Activated CD8-positive, alpha-beta memory T cell treated with anti-CD3 and anti-CD28 coated beads, Interleukin-2, amount 10 ng/mL, durations not matched to agents 7 days and 5 days (primary cell): ENCODE measurements around the gene OR2C3. TPM values are rescaled to one million over a fixed set of nuclear protein-coding genes. Genes with fewer than 3 reads are reported as not detected.
"Not testable (repeated sequence)": the region's sequence is repeated elsewhere in the genome, so short reads cannot be mapped to it uniquely, and the experiment has no call there.

Source experiments
- ATAC-seq: fragments of 150-1000 bp; cut with Tn5 transposase; one replicate; pipeline ENCODE4 v1.10.0; 2021; ENCODE audit warnings: moderate library complexity
- CTCF ChIA-PET: fragments of 350-600 bp; sonication (Branson Sonifier 250); formaldehyde crosslinking; loops from one replicate; lab custom pipeline; 2021; ENCODE audit warnings: antibody characterized with exemption; lab: Charles Lee
- DNase-seq: peaks from one replicate; pipeline ENCODE4 v3.0.0-alpha.2; 2020
- H3K27ac Mint-ChIP-seq: one replicate; pipeline ENCODE4 v1.8.0; 2021; ENCODE audit warnings: mild to moderate bottlenecking, mixed read lengths
- H3K27me3 Mint-ChIP-seq: one replicate; pipeline ENCODE4 v1.8.0; 2021; ENCODE audit warnings: mixed read lengths
- H3K36me3 Mint-ChIP-seq: one replicate; pipeline ENCODE4 v1.8.0; 2021; ENCODE audit warnings: mild to moderate bottlenecking, mixed read lengths
- H3K4me1 Mint-ChIP-seq: one replicate; pipeline ENCODE4 v1.8.0; 2021; ENCODE audit warnings: mixed read lengths
- H3K4me3 Mint-ChIP-seq: one replicate; pipeline ENCODE4 v1.8.0; 2021; ENCODE audit warnings: mild to moderate bottlenecking, moderate library complexity, mixed read lengths
- H3K9me3 Mint-ChIP-seq: one replicate; pipeline ENCODE4 v1.8.0; 2022; ENCODE audit warnings: low read depth, mixed read lengths
- total RNA-seq, 2 experiments: library from RNA; stranded (reverse); gene quantifications; one replicate each; pipeline ENCODE4 v1.2.3, GENCODE V29; 2021

Gene OR2C3
- total RNA-seq, 2 experiments from 2014 or later = not detected

GRCh38 chr1:247539215-247539614 is 3.0 kb upstream of the OR2C3 start:
- ATAC-seq = no peak
- peaks cover 6% of the 10 kb centered on the region for H3K27me3 Mint-ChIP-seq
- H3K4me1 Mint-ChIP-seq = no peaks in the 10 kb centered on the region
- H3K36me3 Mint-ChIP-seq = no peaks in the 10 kb centered on the region
- no peak overlapping the region for H3K4me3 Mint-ChIP-seq
- CTCF ChIA-PET = interaction anchor here (1.1 kb wide), 1 partner anchor 166 kb away, joined by 3 read pairs; no protein-coding TSS in a partner anchor
- H3K9me3 Mint-ChIP-seq = no peaks in the 10 kb centered on the region
- H3K27ac Mint-ChIP-seq = no peak overlapping the region
- DNase-seq = no peak

GRCh38 chr1:247538561-247538960 is 2.3 kb upstream of the OR2C3 start:
- H3K9me3 Mint-ChIP-seq = no peaks in the 10 kb centered on the region
- no peak overlapping the region for H3K27ac Mint-ChIP-seq
- H3K4me1 Mint-ChIP-seq = no peaks in the 10 kb centered on the region
- no peak for ATAC-seq
- CTCF ChIA-PET = interaction anchor here (1.1 kb wide), 1 partner anchor 166 kb away, joined by 3 read pairs; no protein-coding TSS in a partner anchor
- no peak for DNase-seq
- peaks cover 6% of the 10 kb centered on the region for H3K27me3 Mint-ChIP-seq
- H3K4me3 Mint-ChIP-seq = no peak overlapping the region
- no peaks in the 10 kb centered on the region for H3K36me3 Mint-ChIP-seq

- no peaks in the 10 kb centered on the region for H3K36me3 Mint-ChIP-seq
- H3K27me3 Mint-ChIP-seq = peaks cover 2% of the 10 kb centered on the region
- H3K9me3 Mint-ChIP-seq = no peaks in the 10 kb centered on the region
- no peak overlapping the region for H3K27ac Mint-ChIP-seq
- no peak for ATAC-seq
- H3K4me1 Mint-ChIP-seq = no peaks in the 10 kb centered on the region
- H3K4me3 Mint-ChIP-seq = no peak overlapping the region
- CTCF ChIA-PET = no interaction called here
- no peak for DNase-seq
Observed at GRCh38 chr1:247535402-247535801, 838 bp downstream of the OR2C3 start.

- Mint-ChIP-seq H3K4me1 (no peaks in the 10 kb centered on the region), H3K27me3 (peaks cover 7% of the 10 kb centered on the region), H3K9me3 (no peaks in the 10 kb centered on the region), H3K4me3 (no peak overlapping the region), H3K27ac (no peak overlapping the region), H3K36me3 (no peaks in the 10 kb centered on the region)
- CTCF ChIA-PET = no interaction called here
- ATAC-seq = no peak
- no peak for DNase-seq
Observed at GRCh38 chr1:247531937-247532336, 4.3 kb downstream of the OR2C3 start.

GRCh38 chr1:247530785-247531184 is 5.5 kb downstream of the OR2C3 start:
- Mint-ChIP-seq H3K36me3 (no peaks in the 10 kb centered on the region), H3K27me3 (peaks cover 7% of the 10 kb centered on the region), H3K4me1 (no peaks in the 10 kb centered on the region), H3K4me3 (no peak overlapping the region), H3K9me3 (no peaks in the 10 kb centered on the region), H3K27ac (no peak overlapping the region)
- CTCF ChIA-PET = interaction anchor here (0.6 kb wide), 1 partner anchor 158 kb away, joined by 3 read pairs; no protein-coding TSS in a partner anchor
- DNase-seq (no peak), ATAC-seq (no peak)

- CTCF ChIA-PET = no interaction called here
- no peaks in the 10 kb centered on the region for H3K36me3 Mint-ChIP-seq
Observed at GRCh38 chr1:247529771-247530355, 6.4 kb downstream of the OR2C3 start.

GRCh38 chr1:247528812-247529474 is 7.3 kb downstream of the OR2C3 start:
- peaks cover 7% of the 10 kb centered on the region for H3K27me3 Mint-ChIP-seq
- ATAC-seq = no peak

More at GRCh38 chr1:247529771-247530355, 6.4 kb downstream of the OR2C3 start:
- Mint-ChIP-seq H3K9me3 (no peaks in the 10 kb centered on the region), H3K4me3 (no peak overlapping the region), H3K27ac (no peak overlapping the region), H3K4me1 (no peaks in the 10 kb centered on the region), H3K27me3 (peaks cover 7% of the 10 kb centered on the region)
- ATAC-seq = no peak
- no peak for DNase-seq

GRCh38 chr1:247521886-247522285 is 14.4 kb downstream of the OR2C3 start:
- H3K27me3 Mint-ChIP-seq, H3K4me1 Mint-ChIP-seq, H3K9me3 Mint-ChIP-seq, DNase-seq, H3K4me3 Mint-ChIP-seq, ATAC-seq, H3K27ac Mint-ChIP-seq, H3K36me3 Mint-ChIP-seq, CTCF ChIA-PET: not testable (repeated sequence)

More at GRCh38 chr1:247528812-247529474, 7.3 kb downstream of the OR2C3 start:
- Mint-ChIP-seq H3K27ac (no peak overlapping the region), H3K4me3 (no peak overlapping the region), H3K36me3 (no peaks in the 10 kb centered on the region), H3K9me3 (no peaks in the 10 kb centered on the region), H3K4me1 (no peaks in the 10 kb centered on the region)
- CTCF ChIA-PET = no interaction called here
- no peak for DNase-seq

- H3K36me3 Mint-ChIP-seq = no peaks in the 10 kb centered on the region
- H3K4me3 Mint-ChIP-seq = no peak overlapping the region
- no peaks in the 10 kb centered on the region for H3K27me3 Mint-ChIP-seq
- no peaks in the 10 kb centered on the region for H3K4me1 Mint-ChIP-seq
- no peaks in the 10 kb centered on the region for H3K9me3 Mint-ChIP-seq
- CTCF ChIA-PET = no interaction called here
- no peak for ATAC-seq
- no peak for DNase-seq
- H3K27ac Mint-ChIP-seq = no peak overlapping the region
Observed at GRCh38 chr1:247518613-247518891, 17.7 kb downstream of the OR2C3 start.

GRCh38 chr1:247517795-247518612 is 18.2 kb downstream of the OR2C3 start:
- DNase-seq = no peak
- Mint-ChIP-seq H3K27ac (no peak overlapping the region), H3K27me3 (no peaks in the 10 kb centered on the region), H3K4me1 (no peaks in the 10 kb centered on the region), H3K36me3 (no peaks in the 10 kb centered on the region), H3K9me3 (no peaks in the 10 kb centered on the region), H3K4me3 (no peak overlapping the region)
- CTCF ChIA-PET = interaction anchor here (1.4 kb wide), 1 partner anchor 32 kb away, joined by 3 read pairs; no protein-coding TSS in a partner anchor
- no peak for ATAC-seq

GRCh38 chr1:247506831-247507230 is 29.4 kb downstream of the OR2C3 start:
- no peak overlapping the region for H3K4me3 Mint-ChIP-seq
- ATAC-seq = no peak
- DNase-seq = no peak
- peaks cover 3% of the 10 kb centered on the region for H3K27me3 Mint-ChIP-seq
- CTCF ChIA-PET = no interaction called here
- no peaks in the 10 kb centered on the region for H3K36me3 Mint-ChIP-seq
- H3K4me1 Mint-ChIP-seq = no peaks in the 10 kb centered on the region
- no peaks in the 10 kb centered on the region for H3K9me3 Mint-ChIP-seq
- H3K27ac Mint-ChIP-seq = no peak overlapping the region

GRCh38 chr1:247500865-247501264 is 35.4 kb downstream of the OR2C3 start:
- H3K4me3 Mint-ChIP-seq = no peak overlapping the region
- DNase-seq (no peak), ATAC-seq (no peak)
- H3K9me3 Mint-ChIP-seq = no peaks in the 10 kb centered on the region
- peaks cover 8% of the 10 kb centered on the region for H3K27me3 Mint-ChIP-seq
- H3K4me1 Mint-ChIP-seq = no peaks in the 10 kb centered on the region
- CTCF ChIA-PET = interaction anchor here (1.9 kb wide), 1 partner anchor 128 kb away, joined by 4 read pairs; no protein-coding TSS in a partner anchor
- H3K36me3 Mint-ChIP-seq = no peaks in the 10 kb centered on the region
- H3K27ac Mint-ChIP-seq = no peak overlapping the region

GRCh38 chr1:247496581-247497285 is 39.5 kb downstream of the OR2C3 start:
- ATAC-seq = no peak
- DNase-seq = no peak
- Mint-ChIP-seq H3K36me3 (no peaks in the 10 kb centered on the region), H3K4me1 (no peaks in the 10 kb centered on the region), H3K27me3 (peaks cover 17% of the 10 kb centered on the region), H3K9me3 (no peaks in the 10 kb centered on the region), H3K4me3 (no peak overlapping the region), H3K27ac (no peak overlapping the region)
- CTCF ChIA-PET = interaction anchor here (0.9 kb wide), 1 partner anchor 124 kb away, joined by 3 read pairs; no protein-coding TSS in a partner anchor
